GM12873 (cell line): ENCODE measurements around the gene SPATA19.

Source experiments
- TF ChIP-seq, protein P1 (sequence below): IDR thresholded peaks from 2 replicates; pipeline ENCODE4 v1.5.1; 2012; ENCODE audit warnings: low read depth, mild to moderate bottlenecking, moderate library complexity, low read length, control low read depth; ENCODE audit not compliant: insufficient read depth; ENCODE audit errors: missing control alignments

SPATA19 gene

GRCh38 chr11:133834682-133835592, 10.4 kb downstream of the SPATA19 start:
- TF ChIP-seq, protein P1, sequence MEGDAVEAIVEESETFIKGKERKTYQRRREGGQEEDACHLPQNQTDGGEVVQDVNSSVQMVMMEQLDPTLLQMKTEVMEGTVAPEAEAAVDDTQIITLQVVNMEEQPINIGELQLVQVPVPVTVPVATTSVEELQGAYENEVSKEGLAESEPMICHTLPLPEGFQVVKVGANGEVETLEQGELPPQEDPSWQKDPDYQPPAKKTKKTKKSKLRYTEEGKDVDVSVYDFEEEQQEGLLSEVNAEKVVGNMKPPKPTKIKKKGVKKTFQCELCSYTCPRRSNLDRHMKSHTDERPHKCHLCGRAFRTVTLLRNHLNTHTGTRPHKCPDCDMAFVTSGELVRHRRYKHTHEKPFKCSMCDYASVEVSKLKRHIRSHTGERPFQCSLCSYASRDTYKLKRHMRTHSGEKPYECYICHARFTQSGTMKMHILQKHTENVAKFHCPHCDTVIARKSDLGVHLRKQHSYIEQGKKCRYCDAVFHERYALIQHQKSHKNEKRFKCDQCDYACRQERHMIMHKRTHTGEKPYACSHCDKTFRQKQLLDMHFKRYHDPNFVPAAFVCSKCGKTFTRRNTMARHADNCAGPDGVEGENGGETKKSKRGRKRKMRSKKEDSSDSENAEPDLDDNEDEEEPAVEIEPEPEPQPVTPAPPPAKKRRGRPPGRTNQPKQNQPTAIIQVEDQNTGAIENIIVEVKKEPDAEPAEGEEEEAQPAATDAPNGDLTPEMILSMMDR, result peak; percentile 66

- TF ChIP-seq, protein P1, result no peak
Measured at GRCh38 chr11:133833898-133834681, 11.2 kb downstream of the SPATA19 start.

DNA sequence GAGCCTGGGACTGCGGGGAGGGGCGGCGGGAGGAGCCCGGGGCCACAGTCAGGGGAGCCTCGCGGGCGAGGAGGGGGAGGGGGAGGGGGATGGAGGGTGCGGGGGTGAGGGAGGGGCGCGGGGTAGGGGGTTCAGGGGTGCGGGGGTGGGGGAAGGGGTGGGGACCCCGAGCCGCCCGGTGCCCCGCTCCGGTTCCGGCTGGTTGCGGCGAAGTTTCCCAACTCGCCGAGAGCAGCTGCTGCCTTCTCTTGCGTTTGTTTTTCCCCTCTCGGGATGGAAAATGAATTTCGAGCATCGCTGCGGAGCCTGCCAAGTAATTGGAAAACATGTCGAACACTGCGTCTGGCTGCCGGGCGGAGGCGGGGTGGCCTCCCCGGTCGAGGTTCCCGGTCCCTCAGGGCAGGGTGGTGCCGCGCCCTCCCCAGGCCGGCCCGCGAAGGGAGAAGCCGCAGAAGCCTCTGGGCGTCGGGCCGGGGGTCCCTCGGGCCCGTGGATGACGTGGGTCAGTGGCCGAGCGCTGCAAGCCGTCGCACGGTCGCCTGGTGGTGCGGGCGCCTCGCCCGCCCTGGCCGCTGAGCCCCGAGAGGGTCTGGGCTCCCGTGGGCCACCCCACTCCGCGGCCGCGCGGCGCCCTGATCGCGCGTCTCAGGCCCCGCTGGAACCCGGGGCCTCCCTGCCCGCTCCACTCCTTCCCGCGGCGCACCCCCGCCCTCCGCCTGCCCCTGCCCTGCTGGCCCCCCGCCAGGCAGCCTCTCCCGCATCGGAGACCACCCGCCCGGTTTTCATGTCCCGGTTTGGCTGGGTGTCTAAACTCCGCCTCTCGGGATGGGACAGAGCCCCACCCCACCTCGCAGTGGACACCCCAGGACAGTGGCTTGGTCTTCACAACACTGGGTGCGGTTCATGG, 12.1 kb downstream of the SPATA19 start:
- TF ChIP-seq, protein P1, result no peak

- TF ChIP-seq, protein P1, result no peak
Measured at GRCh38 chr11:133832096-133832990, 13.0 kb downstream of the SPATA19 start.

GRCh38 chr11:133830931-133831907, 14.1 kb downstream of the SPATA19 start:
- TF ChIP-seq, protein P1, result peak; percentile 60
